DMS153 treated with DMSO at 0.1 percent for 48 hours (cell line): ENCODE data around the gene APLP2.
A peak's percentile ranks its signal among the peaks of the same experiment; 100 is the strongest.

ENCODE experiments used
- DNase-seq: peaks from one replicate; lab custom pipeline; 2025; ENCODE audit not compliant: unreplicated experiment; lab: John Stamatoyannopoulos, UW

APLP2 gene

DNA sequence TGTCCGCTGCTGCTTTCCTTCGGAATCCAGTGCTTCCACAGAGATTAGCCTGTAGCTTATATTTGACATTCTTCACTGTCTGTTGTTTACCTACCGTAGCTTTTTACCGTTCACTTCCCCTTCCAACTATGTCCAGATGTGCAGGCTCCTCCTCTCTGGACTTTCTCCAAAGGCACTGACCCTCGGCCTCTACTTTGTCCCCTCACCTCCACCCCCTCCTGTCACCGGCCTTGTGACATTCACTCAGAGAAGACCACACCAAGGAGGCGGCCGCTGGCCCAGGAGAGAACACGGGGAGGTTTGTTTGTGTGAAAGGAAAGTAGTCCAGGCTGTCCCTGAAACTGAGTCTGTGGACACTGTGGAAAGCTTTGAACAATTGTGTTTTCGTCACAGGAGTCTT, 74.4 kb downstream of the APLP2 start:
- DNase-seq, result no peak

DNA sequence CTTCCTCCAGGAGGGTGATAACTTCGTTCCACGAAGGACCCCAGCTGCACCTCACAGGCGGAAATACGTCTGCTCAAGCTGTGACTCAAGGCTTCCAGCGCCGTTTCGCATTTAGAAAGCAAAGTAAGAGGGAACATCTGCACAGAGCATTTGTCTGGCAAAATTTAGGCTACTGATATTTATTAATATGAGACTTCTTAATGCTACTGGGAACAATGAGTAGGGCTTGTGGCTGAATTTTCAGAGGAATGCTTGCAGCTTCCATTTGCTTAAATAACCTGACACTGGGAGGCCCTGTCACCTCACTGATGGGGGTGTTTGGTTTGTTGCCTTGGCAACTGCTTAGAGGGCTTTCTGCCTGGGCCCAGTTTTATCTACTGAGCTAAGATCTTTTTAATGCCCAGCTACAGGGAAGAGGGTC, 75.2 kb downstream of the APLP2 start:
- DNase-seq, result no peak

DNA sequence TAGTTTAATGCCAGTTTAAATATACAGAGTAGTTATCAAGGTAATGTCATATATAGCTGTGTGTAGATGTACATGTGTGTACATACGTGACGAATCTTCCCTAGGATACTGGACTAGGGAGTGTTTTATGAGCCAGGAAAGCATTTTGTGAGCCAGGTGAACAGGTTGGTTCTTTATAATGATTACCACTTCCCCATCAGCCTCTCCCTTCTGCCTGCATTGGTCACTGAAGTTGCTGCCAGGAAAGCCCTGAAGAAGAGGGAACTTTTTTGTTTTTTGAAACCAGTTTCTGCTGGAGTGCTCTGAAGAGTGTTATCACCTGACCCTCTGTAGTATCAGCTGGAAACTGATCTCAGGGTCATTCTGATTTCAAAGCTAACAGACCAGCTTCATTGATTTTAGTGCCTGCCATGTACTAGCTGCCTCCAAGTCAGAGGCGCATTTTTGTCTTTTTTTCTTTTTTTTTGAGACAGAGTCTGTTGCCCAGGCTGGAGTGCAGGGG, 75.7 kb downstream of the APLP2 start:
- no peak for DNase-seq

DNA sequence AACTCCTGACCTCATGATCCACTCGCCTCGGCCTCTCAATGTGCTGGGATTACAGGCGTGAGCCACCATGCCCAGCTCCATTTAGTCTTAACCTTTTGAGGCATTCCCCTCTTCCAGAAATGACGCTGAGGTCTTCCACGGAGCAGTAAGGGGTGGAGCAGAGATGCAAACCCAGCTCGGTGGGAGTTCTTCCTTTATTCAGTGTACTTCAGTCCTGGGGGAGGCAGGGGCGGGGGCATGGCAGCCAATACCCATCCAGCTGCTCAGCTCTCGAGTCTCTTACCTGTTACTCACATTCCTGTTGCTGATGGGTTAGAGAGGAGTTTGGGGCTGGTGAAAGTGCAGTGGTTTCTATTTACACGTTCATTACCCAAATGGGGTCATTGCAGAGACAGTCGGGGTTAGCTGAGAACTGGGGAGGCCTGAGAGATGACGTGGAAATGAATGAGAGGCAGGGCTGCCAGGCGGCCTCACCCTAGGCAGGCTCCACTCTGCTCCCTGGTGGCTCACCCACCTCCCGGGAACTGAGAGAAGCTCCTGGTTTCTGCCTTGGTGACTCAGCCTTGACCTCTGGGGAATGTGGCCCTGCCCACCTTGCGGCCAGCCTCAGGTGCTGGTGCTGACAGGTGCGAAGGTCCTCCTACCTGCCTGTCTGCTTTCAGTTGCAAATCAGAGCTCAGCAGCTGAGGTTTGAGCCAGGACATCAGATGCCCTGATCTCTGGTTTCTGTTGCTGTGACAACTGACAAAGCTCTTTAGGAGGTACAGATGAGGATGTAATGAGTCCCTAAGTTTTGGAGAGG, 76.5 kb downstream of the APLP2 start:
- no peak for DNase-seq

DNA sequence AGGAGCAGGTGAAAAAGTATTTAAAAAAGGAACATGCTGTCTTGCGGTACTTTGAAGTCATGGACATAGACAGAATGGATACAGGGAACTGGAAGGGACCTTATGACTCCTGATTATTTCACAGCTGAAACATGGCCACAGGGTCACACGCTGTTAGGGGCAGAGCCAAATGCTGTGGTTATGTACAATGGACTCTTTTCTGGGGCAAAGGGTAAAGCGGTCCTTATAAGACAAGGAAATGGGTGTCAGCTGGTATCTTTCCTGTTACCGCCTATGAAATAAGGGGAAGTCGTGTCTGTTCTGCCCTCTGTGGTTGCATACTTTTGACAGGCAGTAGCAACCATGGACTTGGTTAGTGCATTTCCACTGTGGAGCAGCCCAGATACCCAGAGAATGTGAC, 77.1 kb downstream of the APLP2 start:
- no peak for DNase-seq

DNA sequence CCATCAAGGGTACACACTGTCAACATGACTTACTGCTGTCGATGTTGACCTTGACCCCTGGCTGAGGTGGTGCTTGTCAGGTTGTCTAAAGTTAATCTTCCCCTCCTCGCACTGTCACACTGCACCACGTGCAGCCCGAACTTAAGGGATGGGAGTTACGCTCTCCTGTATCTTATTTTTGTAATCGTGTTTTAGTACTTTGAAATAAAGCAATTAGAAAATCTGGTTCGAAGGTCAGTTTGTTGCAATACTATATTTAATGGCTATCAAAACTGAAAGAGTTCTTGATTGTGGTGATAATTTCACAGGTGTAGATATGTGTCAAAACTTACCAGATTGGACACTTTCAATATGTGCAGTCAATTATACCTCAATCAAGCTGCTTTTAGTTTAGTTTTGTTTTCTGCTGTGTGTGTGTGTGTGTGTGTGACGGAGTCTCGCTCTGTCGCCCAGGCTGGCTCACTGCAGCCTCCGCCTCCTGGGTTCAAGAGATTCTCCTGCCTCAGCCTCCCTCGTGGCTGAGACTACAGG, 79.2 kb downstream of the APLP2 start:
- DNase-seq, result no peak

DNA sequence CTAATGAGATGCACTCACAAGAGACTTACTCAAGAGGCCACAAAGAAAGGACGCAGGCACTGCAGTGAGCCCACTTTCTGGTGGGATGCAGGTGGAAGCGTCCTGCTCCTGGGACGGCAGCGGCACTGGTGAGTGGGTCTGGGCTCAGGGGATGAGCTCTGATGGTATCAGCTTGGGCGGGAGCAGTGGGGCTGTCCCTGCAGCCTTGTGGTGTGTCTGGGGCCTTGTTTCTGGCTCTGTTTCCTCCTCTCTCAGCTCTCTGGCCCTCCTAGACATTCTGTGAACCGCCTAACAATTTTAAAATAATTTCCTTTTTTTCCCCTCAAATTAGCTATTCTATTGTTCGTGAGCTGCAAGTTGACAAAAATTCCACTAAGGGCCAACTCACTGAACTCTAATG, 81.1 kb downstream of the APLP2 start:
- DNase-seq, result no peak

DNA sequence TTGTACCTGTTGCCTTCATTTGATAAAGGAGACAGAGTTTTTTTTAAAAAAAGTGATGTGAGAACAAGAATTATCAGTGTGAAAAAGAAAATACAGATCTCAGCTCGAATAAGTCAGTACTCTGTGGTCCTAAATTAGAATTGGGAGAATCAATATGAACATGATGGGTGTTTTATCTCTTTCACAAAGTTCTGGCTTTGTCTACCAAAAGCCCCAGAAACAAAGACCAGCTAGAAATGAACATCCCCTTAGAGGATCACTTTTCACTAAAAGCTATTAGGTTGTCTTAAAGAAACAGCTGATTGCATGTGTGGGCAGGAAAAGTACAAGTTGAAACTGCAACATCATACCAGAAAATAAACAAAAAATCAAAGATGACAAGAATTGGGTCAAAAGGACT, 81.5 kb downstream of the APLP2 start:
- DNase-seq, result no peak

DNA sequence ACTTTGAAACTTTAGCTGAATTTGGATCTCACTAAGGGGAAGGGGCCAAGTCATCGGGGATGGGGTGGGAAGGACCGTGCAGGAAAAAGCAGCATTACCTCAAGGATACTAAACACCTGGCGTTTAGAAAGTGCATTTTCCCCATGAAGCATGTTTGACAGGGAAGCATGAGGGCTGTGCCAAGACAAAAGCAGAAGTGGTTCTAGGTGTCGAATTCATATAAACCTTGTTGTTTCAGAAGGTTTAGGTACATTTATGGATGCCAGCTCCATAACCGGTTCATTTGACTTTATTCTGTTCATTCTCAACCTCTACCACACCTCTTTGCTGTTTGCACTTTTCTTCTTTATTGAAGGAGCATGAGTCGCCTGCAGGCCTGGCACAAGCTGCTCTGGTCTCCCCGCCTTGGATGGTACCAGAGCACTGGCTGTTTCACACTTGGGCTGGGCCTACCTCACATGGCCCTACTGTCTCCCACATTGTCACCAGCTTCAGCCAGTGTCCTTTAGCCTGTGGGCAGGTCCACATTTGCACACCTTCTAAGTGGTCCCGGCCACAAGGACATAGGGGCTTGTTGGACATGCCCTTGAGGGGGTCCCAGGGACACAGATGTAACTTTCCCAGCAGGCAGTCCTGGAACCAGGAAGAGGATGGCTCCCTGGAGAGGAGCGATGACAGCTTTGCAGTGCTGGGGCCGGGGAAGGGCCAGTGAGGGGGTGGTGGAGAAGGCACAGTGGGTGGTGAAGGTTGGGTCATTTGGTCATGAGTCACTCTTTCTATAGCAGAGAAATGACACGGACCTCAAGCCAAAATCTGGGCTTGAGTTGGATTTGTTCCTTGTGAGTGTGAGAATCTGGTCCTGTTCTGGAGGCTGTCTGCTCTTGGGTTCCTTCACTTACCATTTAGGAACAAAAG, 86.7 kb downstream of the APLP2 start:
- no peak for DNase-seq

DNA sequence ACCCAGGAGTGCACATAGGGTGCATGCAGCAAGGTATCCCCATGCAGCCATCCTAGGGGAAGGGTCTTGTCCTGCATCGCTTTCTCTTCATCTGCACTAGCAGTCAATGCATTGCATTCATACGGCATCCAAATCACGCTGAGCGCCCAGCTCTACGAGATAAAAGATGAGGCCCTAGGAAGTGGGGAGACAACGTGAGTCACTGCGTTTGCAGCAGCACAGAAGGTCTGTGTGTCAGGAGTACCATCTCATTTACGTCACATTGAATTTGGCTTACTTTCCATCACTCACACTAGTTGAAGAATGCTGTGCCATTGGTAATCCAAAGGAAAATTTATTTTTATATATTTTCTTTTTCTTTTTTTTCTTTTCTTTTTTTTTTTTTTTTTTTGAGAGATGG, 87.4 kb downstream of the APLP2 start:
- no peak for DNase-seq

DNA sequence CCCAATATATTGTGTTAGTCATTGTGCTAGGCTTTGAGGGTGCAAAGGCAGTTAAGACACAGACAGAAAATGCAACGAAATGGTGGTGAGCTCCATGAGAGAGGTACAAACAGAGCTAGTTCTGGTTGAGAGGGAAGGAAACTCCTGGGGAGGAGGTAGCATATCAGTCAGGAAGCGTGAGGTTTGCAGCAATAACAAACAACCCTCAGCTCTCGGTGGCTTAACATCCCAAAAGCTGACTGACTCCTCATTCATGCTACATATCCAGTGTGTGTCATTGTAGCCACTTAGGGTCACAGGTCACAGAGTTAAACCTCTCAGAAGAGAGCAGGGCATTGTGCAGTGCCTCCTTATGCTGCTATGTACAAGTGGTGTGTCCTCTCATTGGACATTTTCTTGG, 88.1 kb downstream of the APLP2 start:
- DNase-seq, result no peak

DNA sequence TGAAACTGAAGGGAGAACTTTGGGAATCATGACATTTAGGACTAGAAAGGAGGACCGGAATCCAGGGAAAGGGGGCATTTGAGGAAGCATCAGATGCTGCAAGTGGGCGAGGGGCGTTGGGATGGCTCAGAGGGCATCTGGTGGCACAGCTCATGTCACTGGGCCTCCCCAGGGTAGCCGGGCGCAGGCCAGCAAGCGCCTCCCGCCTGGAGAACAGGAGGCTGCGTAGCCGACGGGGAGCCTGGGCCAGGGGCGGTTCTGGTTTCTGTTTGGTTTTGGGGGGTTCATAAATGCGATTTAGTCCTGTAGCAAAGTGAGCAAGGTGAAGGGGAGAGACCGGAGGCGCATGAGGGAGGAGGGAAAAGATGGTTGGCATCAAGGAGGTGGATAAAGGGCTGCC, 89.4 kb downstream of the APLP2 start:
- no peak for DNase-seq

DNA sequence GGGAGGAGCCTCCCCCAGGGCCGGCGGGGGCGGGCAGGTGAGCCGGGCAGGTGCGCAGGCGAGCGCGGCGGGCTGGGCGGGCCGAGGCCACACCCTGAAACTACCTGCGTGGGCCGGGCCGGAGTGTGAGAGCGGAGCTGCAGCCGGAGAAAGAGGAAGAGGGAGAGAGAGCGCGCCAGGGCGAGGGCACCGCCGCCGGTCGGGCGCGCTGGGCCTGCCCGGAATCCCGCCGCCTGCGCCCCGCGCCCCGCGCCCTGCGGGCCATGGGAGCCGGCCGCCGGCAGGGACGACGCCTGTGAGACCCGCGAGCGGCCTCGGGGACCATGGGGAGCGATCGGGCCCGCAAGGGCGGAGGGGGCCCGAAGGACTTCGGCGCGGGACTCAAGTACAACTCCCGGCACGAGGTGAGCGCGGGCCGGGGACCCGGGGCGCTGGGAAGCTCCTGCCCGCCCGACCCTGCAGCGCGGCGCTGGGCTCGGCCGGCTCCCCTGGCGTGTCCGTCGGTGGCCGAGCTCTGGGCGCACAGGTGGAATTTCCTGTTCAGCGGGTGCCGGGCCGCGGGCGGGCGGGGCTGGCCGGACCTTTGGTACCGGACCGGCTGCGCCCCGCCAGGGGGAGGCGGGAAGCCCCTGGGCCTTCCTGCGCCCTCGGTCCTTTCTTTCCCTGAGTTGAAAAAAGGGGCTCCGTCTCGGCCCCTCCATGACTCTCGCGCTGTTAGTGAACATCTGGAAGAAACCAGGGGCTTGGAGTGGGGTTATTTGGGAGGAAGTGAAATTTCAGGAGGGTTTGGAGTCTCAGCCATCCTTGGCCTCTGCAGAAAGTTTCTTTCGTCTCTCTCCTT, 90.2 kb downstream of the APLP2 start, which contains the start of gene ST14:
Gene ST14 (plus strand): TSS at position 126 of the 841 bp plus-strand sequence. CDS start 198 bp downstream, at position 324.
- peak; percentile 70 for DNase-seq

DNA sequence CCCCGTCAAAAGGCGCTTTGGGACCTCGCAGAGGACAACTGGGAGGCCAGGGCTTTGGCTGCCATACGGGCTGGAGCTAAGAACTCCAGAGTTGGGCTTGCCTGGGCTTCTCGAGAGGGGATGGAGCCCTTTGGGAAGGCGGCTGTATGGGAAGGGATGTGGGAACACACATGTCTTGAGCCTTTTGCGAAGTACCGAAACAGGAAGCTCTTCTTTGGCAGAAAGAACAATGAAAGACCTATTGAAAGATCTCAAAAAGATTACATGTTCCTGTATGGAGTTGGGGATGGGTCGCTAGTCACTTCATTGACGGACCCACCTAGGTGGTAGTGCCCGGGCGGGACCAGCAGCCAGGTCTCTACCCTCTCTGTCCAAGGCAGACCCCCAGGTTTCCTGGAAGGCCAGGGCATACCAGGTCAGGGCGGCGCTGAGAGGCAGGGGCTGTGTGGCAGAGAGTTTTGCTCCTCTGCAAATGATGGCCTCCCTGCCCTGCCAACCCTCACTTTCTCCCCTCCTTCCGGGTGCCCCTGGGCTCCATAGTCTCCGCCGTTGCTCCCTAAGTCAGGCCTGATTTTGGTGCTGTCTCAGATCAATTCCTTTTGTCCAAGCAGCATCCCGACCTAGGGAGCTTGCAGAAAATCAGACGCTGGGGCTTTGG, 90.9 kb downstream of the APLP2 start:
- no peak for DNase-seq

DNA sequence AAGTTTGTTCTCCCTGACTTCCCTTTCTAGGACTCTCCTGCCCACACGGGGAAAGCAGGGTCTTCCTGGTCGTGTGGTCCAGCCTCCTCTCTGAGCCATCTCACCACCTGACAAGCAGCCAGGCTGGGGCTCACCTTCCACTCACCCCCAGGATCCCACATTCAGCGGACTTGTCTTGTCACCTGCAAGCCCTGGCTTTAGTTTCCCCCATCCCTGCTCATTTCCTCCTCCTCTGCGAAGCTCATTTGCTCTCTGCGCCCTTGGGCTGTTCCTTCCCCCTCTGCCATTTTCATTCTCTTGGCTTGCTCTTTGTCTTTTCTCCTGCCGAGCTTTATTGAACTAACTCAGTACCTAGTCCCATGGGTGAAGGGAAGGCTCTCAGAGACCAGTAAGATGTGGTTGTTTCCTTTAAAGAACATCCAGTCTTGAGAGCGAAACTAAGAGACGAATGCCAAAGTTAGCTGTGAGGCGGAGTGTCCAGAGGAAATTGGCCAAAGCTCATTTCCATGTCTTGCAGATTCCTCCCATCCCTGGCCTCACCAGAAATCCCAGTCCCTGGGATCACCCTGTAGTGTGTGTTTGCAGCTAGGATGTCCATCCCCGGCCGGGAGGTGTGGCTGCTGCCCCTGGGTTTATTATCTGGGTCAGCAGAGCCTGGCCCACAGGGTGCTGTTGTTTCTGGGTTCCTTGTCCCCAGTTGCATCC, 91.9 kb downstream of the APLP2 start:
- DNase-seq, result no peak

DNA sequence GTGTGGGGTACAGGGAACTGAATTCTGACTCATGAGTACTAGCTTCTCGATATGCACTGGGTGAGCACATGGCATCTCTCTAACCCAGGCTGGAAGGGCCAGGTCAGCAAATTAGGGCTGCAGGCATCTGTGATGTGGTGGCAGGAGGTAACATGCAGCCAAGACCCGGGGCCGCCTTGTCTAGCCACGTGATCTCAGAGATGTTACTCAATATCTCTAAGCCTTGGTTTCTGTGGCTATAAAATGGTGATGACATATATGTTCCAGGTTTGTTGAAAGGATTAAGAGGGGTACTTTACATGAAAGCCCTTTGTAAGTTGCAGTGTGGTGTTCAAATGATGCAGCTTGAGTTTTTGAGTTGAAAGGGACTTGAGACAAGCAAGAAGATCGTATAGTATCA, 93.0 kb downstream of the APLP2 start:
- DNase-seq, result no peak

DNA sequence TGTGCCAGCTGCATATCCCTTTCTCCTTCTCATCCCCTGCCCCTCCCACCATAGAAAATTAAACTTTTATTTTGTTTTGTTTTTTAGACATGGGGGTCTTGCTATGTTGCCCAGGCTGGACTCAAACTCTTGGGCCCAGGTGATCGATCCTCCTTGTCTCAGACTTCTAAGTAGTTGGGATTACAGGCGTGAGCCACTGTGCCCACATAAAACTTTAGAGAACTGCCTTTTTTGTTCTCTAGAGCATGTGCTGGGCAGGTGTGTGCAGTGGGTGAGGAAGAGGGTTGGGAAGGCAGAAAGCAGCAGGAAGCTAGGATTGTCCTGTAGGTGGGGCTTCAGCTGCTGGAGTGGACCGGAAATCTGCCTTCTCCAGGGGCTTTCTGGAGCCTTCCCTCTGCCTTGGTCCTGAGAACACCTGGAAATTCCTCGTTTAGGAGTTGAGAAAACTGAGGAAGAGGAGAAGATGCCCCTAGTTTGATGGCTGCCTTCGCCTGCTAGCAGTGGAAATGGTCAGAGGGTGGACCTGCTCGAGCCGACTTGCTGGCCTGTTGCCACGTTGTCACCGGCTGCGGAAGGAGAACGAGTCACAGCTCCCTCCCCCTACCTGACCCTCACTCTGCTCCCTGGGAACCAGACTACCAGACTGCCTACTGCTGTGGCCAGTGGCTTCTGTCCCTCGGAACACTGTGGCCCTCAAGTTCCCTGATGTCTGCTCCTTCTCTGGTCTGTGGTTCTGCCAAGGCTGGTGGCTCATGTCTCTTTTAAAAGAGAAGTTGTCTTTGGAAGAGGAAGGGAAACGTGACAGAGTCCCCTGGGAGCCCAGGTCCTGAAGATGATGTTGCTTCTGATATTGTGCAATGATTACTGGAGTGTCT, 93.9 kb downstream of the APLP2 start:
- DNase-seq, result peak; percentile 61

DNA sequence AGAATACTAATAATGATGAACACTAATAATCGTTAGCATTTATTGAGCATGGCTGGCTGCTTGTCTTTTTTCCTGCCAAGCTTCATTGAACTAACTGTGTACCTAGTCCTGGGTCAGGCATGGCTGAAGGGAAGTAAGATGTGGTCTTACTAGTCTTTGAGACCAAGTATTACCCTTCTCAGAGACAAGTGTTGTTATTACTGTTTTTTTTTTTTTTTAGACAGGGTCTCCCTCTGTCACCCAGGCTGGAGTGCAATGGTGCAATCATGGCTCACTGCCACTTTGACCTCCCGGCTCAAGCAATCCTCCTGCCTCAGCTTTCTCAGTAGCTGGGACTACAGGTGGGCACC, 94.5 kb downstream of the APLP2 start:
- no peak for DNase-seq
